ENCODE results near the gene IQSEC1. TPM values are rescaled to one million over a fixed set of nuclear protein-coding genes. Genes with fewer than 3 reads are reported as not detected.

IQSEC1 gene
- total and polyA plus RNA-seq, 2 of the 8 experiments (the other 6 are each of a cell fraction or from before 2014, with no cell fraction given) = 6.8 to 28.8 TPM

DNA sequence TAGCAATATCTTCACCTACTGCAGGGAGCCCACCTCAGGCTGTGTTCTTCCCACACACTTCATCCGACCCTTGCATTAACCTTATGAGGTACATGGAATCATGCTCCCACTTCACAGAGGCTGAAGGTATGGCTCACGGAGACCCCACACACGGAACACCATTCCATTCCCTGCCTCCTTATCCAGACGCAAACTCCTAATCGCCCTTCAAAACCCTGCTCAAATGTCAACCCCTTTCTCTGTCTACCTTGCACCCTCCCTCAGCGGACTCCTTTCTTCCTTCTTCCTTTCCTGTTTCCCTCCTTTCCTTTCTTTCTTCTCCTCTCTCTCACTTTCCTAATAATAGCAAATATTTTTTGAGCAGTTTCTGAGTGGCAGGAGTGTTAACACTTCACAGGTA is 23.8 kb downstream of the IQSEC1 start (continued):
- TF ChIP-seq, protein P1, sequence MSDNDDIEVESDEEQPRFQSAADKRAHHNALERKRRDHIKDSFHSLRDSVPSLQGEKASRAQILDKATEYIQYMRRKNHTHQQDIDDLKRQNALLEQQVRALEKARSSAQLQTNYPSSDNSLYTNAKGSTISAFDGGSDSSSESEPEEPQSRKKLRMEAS (IDR thresholded peaks at IDR 0.05) = no peak
